GM23338 (cell line): Measurements from ENCODE around the gene SLCO3A1. TPM values are rescaled to one million over a fixed set of nuclear protein-coding genes. Genes with fewer than 3 reads are reported as not detected.

Source experiments
- ATAC-seq: fragments of 200-7000 bp; cut with Tn5 transposase; 3 replicates; pipeline ENCODE4 v1.9.1; 2020
- DNase-seq: peaks from one replicate; pipeline ENCODE4 v3.0.0-alpha.2; 2015; ENCODE audit warnings: low spot score
- H2AFZ ChIP-seq: fragments of 200-600 bp; sonication (generic); 2 replicates; pipeline ENCODE4 v1.8.0; 2016; ENCODE audit warnings: antibody characterized with exemption, mild to moderate bottlenecking, moderate library complexity
- H3F3A ChIP-seq: fragments of 200-600 bp; sonication (generic); replicated peaks from 2 replicates; pipeline ENCODE4 v1.8.0; 2017; ENCODE audit warnings: antibody characterized with exemption, mixed run types, low read depth
- H3K27ac ChIP-seq: fragments of 200-600 bp; sonication (generic); 2 replicates; pipeline ENCODE4 v1.6.1; 2016; ENCODE audit warnings: low read depth
- H3K27me3 ChIP-seq: fragments of 200-600 bp; sonication (generic); 2 replicates; pipeline ENCODE4 v1.8.0; 2016; ENCODE audit warnings: mild to moderate bottlenecking, mixed run types, moderate library complexity; ENCODE audit not compliant: insufficient read depth
- H3K36me3 ChIP-seq: fragments of 200-600 bp; sonication (generic); 2 replicates; pipeline ENCODE4 v1.8.0; 2016; ENCODE audit warnings: mild to moderate bottlenecking; ENCODE audit not compliant: insufficient read depth
- H3K4me1 ChIP-seq: fragments of 200-600 bp; sonication (generic); 2 replicates; pipeline ENCODE4 v1.8.0; 2016; ENCODE audit warnings: mild to moderate bottlenecking, moderate library complexity; ENCODE audit not compliant: insufficient read depth
- H3K4me2 ChIP-seq: fragments of 200-600 bp; sonication (generic); 2 replicates; pipeline ENCODE4 v1.7.1; 2017; ENCODE audit warnings: mixed run types
- H3K4me3 ChIP-seq: fragments of 200-600 bp; sonication (generic); 2 replicates; pipeline ENCODE4 v1.6.1; 2016; ENCODE audit warnings: mixed run types
- H3K79me2 ChIP-seq: fragments of 200-600 bp; sonication (generic); replicated peaks from 2 replicates; pipeline ENCODE4 v1.8.0; 2017; ENCODE audit warnings: mild to moderate bottlenecking; ENCODE audit not compliant: insufficient read depth
- H3K9me2 ChIP-seq: fragments of 200-600 bp; sonication (generic); 2 replicates; pipeline ENCODE4 v1.8.0; 2017; ENCODE audit not compliant: insufficient read depth
- H4K20me1 ChIP-seq: fragments of 200-600 bp; sonication (generic); replicated peaks from 2 replicates; pipeline ENCODE4 v1.8.0; 2017; ENCODE audit warnings: mild to moderate bottlenecking; ENCODE audit not compliant: insufficient read depth
- H3K27ac Mint-ChIP-seq: 2 replicates; pipeline ENCODE4 v1.8.0; 2020; ENCODE audit warnings: inconsistent platforms, mild to moderate bottlenecking, moderate library complexity, mixed read lengths
- H3K27me3 Mint-ChIP-seq: 3 replicates; pipeline ENCODE4 v1.8.0; 2022; ENCODE audit warnings: low read depth, mild to moderate bottlenecking, moderate library complexity, mixed read lengths, inconsistent platforms; ENCODE audit not compliant: insufficient read depth, poor library complexity
- H3K36me3 Mint-ChIP-seq: 3 replicates; pipeline ENCODE4 v1.8.0; 2021; ENCODE audit warnings: low read depth, mild to moderate bottlenecking, inconsistent platforms, moderate library complexity, mixed read lengths
- H3K4me1 Mint-ChIP-seq: 3 replicates; pipeline ENCODE4 v1.8.0; 2020; ENCODE audit warnings: mild to moderate bottlenecking, inconsistent platforms, mixed read lengths
- H3K4me3 Mint-ChIP-seq: 3 replicates; pipeline ENCODE4 v1.8.0; 2021; ENCODE audit warnings: moderate library complexity, mild to moderate bottlenecking, inconsistent platforms, mixed read lengths
- H3K9me3 Mint-ChIP-seq: 3 replicates; pipeline ENCODE4 v1.8.0; 2020; ENCODE audit warnings: moderate library complexity, mild to moderate bottlenecking, inconsistent platforms, mixed read lengths
- JUNB ChIP-seq: IDR thresholded peaks from one replicate; pipeline ENCODE4 v1.6.1; 2016; ENCODE audit warnings: antibody characterized with exemption; ENCODE audit not compliant: unreplicated experiment
- POLR2AphosphoS5 ChIP-seq: IDR thresholded peaks from 2 replicates; pipeline ENCODE4 v1.6.1; 2016; ENCODE audit warnings: antibody characterized with exemption, low read depth
- STAT1 ChIP-seq: IDR thresholded peaks from one replicate; pipeline ENCODE4 v1.6.1; 2016; ENCODE audit warnings: antibody characterized with exemption; ENCODE audit not compliant: unreplicated experiment
- ZNF114 ChIP-seq: fragments of 250-450 bp; sonication (Bioruptor Pico); IDR thresholded peaks from 2 replicates; pipeline ENCODE4 v1.5.0; 2020; ENCODE audit warnings: mild to moderate bottlenecking, moderate library complexity
- ZNF331 ChIP-seq: fragments of 250-450 bp; sonication (Bioruptor Pico); IDR thresholded peaks from 2 replicates; pipeline ENCODE4 v1.5.0; 2020; ENCODE audit warnings: low read depth, mild to moderate bottlenecking, moderate library complexity
- polyA plus RNA-seq: library from polyadenylated mRNA; unstranded; fragments of >200 nt; fragmentation: Nextera tagmentation; extraction: Ambion mirVana; gene quantifications from 2 replicates; pipeline ENCODE4 v1.2.1, GENCODE V29; 2016
- total RNA-seq: library from RNA; depleted of rRNA; stranded (reverse); fragments of >200 nt; shearing (Covaris generic); gene quantifications from 2 replicates; pipeline ENCODE4 v1.2.3, GENCODE V29; 2014
- TF ChIP-seq, protein P1 (sequence below), 2 experiments: fragments of 200-600 bp in 1 of 2; sonication (generic) in 1 of 2; conservative IDR thresholded peaks; 2 replicates each; pipeline versions ENCODE4 v1.5.1 to v1.6.1; 2016 to 2017; ENCODE audit warnings: antibody characterized with exemption in 2 of 2, low read depth in 2 of 2, mild to moderate bottlenecking in 2 of 2, moderate library complexity in 1 of 2
- TF ChIP-seq, protein P2 (sequence below): IDR thresholded peaks from one replicate; pipeline ENCODE4 v1.6.1; 2018; ENCODE audit warnings: antibody characterized with exemption; ENCODE audit not compliant: unreplicated experiment
- TF ChIP-seq, protein P3 (sequence below): IDR thresholded peaks from 2 replicates; pipeline ENCODE4 v1.6.1; 2016; ENCODE audit warnings: antibody characterized with exemption

Gene SLCO3A1
- total and polyA plus RNA-seq, 2 experiments from 2014 or later, result 7.3 to 9.4 TPM

GRCh38 chr15:91895051-91895450 lies 41.5 kb downstream of the SLCO3A1 start:
- no peak overlapping the region; the same call in 1 of the 2 replicates for H3K4me3 ChIP-seq
- no peak overlapping the region for H3K27ac ChIP-seq
- DNase-seq (no peak), ATAC-seq (no peak)
- Mint-ChIP-seq H3K36me3 (no peaks in the 10 kb centered on the region), H3K9me3 (no peaks in the 10 kb centered on the region), H3K27ac (no peak overlapping the region), H3K27me3 (no peaks in the 10 kb centered on the region), H3K4me1 (peaks cover 28% of the 10 kb centered on the region), H3K4me3 (no peak overlapping the region)
- H3K4me2 ChIP-seq, result peak overlapping the region; percentile 52
- peaks cover 25% of the 10 kb centered on the region for H3K4me1 ChIP-seq
- no peak overlapping the region for H2AFZ ChIP-seq
- TF ChIP-seq, protein P1, sequence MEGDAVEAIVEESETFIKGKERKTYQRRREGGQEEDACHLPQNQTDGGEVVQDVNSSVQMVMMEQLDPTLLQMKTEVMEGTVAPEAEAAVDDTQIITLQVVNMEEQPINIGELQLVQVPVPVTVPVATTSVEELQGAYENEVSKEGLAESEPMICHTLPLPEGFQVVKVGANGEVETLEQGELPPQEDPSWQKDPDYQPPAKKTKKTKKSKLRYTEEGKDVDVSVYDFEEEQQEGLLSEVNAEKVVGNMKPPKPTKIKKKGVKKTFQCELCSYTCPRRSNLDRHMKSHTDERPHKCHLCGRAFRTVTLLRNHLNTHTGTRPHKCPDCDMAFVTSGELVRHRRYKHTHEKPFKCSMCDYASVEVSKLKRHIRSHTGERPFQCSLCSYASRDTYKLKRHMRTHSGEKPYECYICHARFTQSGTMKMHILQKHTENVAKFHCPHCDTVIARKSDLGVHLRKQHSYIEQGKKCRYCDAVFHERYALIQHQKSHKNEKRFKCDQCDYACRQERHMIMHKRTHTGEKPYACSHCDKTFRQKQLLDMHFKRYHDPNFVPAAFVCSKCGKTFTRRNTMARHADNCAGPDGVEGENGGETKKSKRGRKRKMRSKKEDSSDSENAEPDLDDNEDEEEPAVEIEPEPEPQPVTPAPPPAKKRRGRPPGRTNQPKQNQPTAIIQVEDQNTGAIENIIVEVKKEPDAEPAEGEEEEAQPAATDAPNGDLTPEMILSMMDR (conservative IDR thresholded peaks at IDR 0.05; ENCODE audit: low read depth in 2 of 2), result no peak
- no peak for TF ChIP-seq ZNF331
- TF ChIP-seq, protein P2, sequence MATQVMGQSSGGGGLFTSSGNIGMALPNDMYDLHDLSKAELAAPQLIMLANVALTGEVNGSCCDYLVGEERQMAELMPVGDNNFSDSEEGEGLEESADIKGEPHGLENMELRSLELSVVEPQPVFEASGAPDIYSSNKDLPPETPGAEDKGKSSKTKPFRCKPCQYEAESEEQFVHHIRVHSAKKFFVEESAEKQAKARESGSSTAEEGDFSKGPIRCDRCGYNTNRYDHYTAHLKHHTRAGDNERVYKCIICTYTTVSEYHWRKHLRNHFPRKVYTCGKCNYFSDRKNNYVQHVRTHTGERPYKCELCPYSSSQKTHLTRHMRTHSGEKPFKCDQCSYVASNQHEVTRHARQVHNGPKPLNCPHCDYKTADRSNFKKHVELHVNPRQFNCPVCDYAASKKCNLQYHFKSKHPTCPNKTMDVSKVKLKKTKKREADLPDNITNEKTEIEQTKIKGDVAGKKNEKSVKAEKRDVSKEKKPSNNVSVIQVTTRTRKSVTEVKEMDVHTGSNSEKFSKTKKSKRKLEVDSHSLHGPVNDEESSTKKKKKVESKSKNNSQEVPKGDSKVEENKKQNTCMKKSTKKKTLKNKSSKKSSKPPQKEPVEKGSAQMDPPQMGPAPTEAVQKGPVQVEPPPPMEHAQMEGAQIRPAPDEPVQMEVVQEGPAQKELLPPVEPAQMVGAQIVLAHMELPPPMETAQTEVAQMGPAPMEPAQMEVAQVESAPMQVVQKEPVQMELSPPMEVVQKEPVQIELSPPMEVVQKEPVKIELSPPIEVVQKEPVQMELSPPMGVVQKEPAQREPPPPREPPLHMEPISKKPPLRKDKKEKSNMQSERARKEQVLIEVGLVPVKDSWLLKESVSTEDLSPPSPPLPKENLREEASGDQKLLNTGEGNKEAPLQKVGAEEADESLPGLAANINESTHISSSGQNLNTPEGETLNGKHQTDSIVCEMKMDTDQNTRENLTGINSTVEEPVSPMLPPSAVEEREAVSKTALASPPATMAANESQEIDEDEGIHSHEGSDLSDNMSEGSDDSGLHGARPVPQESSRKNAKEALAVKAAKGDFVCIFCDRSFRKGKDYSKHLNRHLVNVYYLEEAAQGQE, result no peak
- H3F3A ChIP-seq, result no peaks in the 10 kb centered on the region
- peaks cover 3% of the 10 kb centered on the region; the same call in 1 of the 2 replicates for H4K20me1 ChIP-seq
- H3K27me3 ChIP-seq, result no peaks in the 10 kb centered on the region
- H3K36me3 ChIP-seq, result no peaks in the 10 kb centered on the region
- H3K9me2 ChIP-seq, result no peaks in the 10 kb centered on the region
- peaks cover 31% of the 10 kb centered on the region for H3K79me2 ChIP-seq

GRCh38 chr15:91896341-91897055 lies 43.0 kb downstream of the SLCO3A1 start:
- Mint-ChIP-seq H3K27me3 (no peaks in the 10 kb centered on the region), H3K4me3 (no peak overlapping the region), H3K36me3 (no peaks in the 10 kb centered on the region), H3K9me3 (no peaks in the 10 kb centered on the region), H3K27ac (no peak overlapping the region), H3K4me1 (peaks cover 29% of the 10 kb centered on the region)
- DNase-seq (no peak), ATAC-seq (no peak)
- Histone ChIP-seq H4K20me1 (peaks cover 3% of the 10 kb centered on the region; the same call in 1 of the 2 replicates), H3K9me2 (no peaks in the 10 kb centered on the region), H3K36me3 (no peaks in the 10 kb centered on the region), H3K4me2 (no peak overlapping the region), H3F3A (no peaks in the 10 kb centered on the region), H3K4me1 (peaks cover 31% of the 10 kb centered on the region), H3K4me3 (no peak overlapping the region), H3K79me2 (peaks cover 32% of the 10 kb centered on the region), H3K27ac (no peak overlapping the region), H3K27me3 (no peaks in the 10 kb centered on the region), H2AFZ (no peak overlapping the region)
- no peak for TF ChIP-seq POLR2AphosphoS5
- no peak for TF ChIP-seq JUNB
- TF ChIP-seq ZNF114, result no peak
- TF ChIP-seq, protein P3, sequence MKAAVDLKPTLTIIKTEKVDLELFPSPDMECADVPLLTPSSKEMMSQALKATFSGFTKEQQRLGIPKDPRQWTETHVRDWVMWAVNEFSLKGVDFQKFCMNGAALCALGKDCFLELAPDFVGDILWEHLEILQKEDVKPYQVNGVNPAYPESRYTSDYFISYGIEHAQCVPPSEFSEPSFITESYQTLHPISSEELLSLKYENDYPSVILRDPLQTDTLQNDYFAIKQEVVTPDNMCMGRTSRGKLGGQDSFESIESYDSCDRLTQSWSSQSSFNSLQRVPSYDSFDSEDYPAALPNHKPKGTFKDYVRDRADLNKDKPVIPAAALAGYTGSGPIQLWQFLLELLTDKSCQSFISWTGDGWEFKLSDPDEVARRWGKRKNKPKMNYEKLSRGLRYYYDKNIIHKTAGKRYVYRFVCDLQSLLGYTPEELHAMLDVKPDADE, result no peak
- no peak for TF ChIP-seq STAT1
- TF ChIP-seq, protein P1 (conservative IDR thresholded peaks at IDR 0.05; ENCODE audit: low read depth in 2 of 2), result no peak
